ENCODE results near the gene DST.
A peak's percentile ranks its signal among the peaks of the same experiment; 100 is the strongest.
"Not testable (repeated sequence)": the region's sequence is repeated elsewhere in the genome, so short reads cannot be mapped to it uniquely, and the experiment has no call there.

DST gene

DNA sequence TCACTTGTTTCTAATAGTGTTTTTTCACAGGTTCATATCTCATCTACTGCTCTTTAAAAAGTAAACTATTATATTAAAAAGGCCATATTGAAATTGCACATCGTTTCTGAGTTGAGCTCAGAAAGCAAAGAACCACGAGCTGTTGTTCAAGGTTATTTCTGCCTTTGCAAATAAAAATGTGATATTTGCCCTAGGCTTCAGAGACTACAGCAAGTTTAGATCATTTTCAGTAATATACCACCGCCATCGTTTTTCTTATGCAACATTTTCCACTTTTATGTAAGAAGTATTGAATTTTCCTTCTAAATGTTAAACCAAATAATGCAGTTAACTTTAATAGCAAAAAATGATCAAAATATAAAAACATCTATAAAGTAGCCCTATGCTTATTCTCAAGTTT lies 71.1 kb downstream of the DST start:
- no peak for DNase-seq (ENCODE audit: low read depth)

DNA sequence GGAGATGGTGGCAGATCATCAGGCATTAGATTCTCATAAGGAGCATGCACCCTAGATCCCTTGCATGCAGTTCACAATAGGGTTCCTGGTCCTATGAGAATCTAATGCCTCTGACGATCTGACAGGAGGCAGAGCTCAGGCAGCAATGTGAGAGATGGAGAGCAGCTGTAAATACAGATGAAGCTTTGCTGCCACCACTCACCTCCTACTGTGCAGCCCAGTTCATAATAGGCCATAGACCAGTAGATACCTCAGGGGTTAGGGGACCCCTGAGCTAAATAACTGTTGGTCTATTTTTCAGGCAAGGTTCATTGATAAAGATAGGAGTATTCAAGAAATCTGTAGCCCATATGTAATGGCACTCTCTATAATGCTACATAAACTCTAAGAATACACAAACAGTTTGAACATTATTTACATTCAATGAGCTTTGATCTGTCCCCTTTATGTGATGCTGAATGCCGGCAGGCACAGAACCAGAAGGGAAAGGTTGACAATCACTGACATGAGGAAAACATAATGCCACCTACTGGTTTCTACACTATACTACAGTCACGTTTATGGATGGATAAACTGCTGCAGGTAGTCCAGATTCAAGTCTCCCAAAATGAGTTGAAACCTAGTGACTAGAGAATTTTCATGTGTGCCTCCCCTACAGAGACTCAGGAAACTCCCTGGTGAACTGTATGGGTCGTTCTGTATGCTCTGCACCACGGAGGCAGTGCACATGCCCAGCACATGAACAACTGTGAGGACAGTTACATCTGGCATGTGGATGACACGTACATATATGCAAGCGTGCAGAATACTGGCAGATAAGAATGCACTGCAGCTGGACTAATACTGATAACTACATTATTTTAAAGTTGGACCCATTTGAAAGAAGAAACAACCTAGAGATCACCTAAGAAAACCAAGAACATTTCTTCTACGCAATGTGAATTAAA lies 72.0 kb downstream of the DST start:
- DNase-seq (ENCODE audit: low read depth): no peak

DNA sequence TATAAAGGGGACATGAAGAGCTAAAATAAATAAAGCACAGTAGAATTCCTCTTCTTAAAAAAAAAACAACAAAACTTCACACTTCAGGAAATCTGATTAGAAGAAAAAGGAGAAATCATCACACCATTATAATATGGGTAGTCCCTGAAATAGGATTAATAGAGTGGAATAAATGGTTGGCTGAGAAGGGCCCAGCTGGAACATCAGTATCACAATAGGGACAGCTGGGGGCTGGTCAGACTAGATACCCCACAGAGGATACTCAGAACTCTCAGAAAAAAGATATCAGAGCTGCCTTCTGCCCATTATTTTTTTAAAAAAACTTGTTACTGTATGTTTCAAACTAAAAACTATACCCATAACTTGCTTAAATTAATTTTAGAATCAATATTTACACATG lies 75.2 kb downstream of the DST start:
- DNase-seq (ENCODE audit: low read depth): no peak

DNA sequence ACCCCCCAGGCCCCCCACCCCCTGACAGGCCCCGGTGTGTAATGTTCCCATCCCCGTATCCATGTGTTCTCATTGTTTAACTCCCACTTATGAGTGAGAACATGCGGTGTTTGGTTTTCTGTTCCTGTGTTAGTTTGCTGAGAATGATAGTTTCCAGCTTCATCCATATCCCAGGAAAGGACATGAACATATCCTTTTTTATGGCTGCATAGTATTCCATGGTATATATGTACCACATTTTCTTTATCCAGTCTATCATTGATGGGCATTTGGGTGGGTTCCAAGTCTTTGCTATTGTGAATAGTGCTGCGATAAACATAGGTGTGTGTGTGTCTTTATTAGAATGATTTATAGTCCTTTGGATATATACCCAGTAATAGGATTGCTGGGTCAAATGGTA lies 80.0 kb downstream of the DST start:
- not testable (repeated sequence) for DNase-seq (ENCODE audit: low read depth)

DNA sequence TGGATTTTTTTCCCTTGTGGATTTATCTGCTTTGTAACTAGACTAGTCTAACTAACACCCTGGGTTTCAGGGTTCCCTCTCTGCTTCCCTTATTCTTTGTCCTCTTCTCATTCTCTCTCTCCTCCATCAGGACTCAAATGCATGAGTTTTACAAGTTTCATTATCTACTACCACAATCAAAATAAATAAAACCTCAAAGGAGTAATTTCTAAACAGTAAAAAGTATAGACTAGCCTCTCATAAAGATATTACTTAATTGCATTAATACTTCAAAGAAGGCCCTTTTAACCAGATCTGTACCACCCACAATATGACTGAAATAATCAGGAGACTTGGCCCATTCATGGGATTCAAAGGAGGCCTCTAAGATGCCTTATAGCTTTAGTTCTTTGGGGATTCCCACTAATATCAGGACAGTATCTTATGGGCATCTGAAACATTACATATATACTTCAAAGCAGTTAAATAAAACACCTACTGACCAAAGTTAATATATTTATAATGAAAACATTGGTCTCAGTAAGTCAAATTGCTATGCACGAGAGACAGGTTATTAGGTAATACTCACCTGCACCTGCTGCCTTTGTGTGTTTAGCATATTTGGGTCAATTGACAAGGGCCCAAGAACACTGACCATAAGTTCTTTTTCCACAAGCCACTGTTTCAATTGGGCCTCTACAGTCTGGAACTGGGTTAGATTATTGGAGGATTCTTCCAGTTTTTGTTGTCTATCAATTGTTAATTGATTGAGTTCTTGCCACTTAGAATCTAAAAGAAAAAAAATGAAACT lies 85.7 kb downstream of the DST start:
- no peak for DNase-seq (ENCODE audit: low read depth)

DNA sequence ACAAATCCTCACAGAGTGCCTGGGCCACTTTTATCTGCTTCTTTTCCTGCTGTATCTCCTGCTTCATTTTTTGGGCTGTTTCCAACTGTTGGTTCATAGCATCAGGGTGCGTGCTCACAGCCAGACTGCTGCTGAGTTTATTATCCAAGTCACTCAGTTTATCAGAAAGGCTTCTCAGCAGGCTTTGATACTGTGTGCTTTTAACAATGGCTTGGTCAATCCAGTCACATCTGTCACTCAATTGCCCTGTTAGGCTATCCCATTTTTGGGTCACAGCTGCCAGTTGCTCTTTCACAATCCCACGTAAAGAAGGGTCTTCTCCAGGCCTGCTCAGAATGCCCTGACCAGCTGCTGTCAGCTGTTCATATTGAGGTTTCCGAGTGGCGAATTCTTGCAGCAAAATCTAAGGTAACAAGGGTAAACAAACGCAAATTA lies 87.2 kb downstream of the DST start:
- DNase-seq (ENCODE audit: low read depth): no peak

DNA sequence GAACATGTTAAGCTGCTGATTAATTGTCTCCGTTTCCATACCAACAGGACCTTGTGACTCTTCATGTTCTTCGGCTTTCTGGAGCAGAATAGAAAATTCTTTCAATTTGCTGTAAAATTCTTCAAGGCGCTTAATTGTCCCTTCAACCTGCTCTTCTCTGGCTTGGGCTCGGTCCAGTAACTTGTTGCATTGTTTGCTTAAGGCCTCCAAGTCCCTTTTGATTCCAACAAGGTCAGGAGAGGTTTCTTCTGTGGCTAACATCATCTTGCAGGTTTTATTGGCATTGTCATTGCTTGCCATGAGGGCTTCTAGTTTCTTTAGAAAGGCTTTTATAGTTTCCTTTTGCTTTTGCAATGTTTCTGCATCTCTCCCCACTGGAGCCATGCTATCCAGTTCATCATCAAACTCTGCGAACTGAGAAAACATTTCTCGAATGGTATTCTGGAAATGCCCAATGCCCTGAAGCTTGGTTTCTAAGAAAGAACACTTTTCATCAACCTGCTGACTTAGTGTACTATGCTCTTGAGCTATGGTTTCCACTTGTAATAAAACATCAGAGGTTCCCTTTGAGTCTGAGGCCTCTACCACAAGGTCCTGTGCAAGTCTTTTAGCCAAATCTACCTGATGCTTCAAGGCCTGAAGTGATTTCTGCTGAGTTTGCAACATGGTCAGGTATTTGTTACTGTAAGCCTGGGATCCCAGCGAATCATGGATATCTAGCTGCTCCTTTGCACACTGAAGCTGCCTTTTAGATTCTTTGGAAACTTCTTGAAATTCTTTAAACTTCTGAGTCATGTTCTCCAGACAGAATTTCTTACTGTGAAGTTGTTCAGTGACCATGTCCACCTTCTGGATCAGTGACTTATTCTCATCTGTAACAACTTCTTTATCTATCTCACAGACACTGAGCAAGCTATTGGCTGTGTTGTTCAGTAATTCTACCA lies 90.2 kb downstream of the DST start:
- DNase-seq (ENCODE audit: low read depth): no peak

DNA sequence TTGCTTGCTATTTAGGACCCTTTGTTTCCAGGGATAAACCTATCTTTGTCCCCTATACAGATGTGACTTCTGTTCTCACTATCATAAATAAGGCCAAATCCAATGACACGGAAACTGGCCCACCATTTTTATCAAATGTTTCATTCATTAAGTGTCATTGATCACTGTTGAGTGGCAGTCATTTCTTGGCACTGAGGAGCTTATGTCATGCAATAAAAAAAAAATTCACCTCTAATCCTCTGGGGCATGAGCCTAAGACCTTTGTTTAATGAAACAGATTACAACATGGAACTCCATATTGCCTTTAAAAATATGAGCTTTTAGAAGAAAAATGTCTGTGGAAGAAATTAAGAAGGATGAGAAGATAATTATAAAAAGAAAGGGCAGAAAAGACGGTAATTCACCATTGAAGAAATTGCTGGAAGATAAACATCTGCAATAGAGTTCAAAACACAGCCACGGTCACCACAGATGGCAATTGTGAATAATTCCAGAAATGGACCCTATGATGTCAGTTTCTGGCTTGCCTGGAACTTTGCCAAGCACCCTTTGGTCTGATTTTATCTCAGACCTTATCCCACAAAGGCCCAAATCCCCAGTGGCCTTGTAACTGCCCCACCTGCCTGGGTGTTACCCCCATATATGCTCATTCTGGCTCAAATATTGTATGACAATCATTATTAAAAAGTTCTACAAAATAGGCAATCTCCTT lies 91.1 kb downstream of the DST start:
- no peak for DNase-seq (ENCODE audit: low read depth)

DNA sequence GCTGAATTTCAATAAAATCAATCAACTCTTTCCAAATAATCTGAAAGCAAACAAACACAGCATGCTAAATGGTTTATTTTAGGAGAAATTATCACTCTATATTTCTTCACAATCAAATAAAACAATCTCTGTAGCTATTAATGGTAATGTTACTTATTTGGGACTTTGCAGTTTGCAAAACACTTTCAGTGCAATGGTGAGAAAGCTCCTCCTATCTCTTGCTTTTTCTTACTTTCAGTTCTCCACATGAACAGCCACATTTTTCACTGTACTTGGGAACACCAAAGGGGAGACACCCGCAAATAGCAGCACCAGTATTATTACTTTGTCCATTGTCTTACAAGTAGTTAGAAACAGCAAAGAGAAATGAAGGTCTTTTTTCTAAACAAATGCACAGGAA lies 92.4 kb downstream of the DST start:
- DNase-seq (ENCODE audit: low read depth): no peak

DNA sequence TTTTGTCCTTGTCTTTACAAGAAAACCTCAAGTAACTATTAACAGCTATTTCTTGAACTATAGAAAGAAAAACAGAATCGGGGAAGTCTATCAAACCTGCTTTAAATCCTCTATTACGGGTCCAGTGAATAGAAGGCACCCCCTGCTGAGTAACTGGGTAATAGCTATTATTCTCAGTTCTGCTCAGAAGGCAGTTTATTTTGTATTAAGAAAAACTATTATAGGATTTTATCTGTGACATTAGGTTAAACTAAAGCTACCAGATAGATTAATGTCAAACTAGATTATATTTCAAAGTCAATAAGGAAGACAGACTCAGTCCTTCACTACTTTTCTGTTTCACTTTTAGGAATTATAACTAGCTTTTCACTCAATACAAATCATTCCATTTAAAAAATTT lies 93.7 kb downstream of the DST start:
- no peak for DNase-seq (ENCODE audit: low read depth)

DNA sequence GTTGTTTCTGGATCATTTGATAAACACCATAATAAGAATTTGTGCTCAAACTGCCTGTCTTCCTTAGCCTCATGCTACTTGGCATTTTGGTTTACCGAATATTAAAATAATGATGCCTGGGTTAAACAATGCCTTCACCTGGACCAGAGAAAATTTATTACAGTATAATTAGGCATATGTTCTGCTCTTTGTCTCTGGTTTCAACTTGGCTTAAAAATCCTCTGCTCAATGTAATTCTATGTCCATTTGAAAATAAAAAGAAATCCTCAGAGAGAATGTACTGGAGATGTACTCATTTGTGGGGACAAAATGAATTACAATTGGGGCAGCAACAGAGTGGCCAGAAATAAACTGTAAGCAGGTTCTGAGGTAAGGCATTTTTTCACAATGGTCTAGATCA lies 95.0 kb downstream of the DST start:
- DNase-seq (ENCODE audit: low read depth): no peak

DNA sequence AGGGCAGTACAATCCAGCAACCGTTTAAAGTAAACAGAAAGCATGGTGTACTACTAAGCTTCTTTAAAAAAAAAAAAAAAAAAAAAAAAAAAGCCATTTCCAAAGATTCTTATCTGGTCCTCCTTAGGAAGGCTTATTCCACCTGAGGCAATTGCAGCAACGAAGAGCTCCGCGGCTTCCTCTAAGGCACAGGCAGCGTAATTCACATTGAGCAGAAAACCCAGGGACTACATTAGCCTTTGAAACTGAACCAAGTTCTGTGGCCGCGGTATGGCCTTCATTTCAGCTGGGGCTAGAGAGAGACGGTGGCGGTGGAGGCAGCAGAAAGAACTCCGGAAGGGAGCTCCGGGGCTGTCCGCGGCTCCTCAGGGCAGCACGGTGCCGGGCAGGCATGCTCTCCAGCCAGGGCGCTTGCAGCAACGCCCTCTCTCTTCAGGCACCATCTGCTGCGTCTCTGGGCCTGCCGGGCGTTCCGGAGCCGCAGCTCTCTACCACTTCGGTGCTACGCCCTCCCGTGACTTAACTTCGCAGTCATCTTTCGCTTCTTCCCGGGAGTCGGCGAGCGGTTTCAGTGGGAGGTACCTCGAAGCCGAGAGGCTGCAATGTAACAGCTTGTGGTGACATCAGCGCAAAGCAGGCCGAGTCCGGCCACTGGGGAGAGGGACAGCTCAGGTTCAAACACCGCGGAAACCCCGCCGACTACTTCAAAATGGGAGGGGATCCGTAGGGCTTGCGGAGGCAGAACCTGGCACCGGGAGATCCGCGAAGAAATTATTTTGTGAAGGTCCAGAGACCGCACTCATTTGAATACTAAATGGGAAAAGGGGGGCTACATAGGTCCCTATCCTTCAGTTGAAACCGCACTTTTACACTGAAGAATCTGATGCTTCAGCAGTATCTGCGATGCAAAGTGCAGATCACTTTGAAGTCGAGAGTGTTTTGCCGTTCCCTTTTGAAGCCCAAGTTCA lies 100.0 kb downstream of the DST start:
- peak; percentile 17 for DNase-seq (ENCODE audit: low read depth)

DNA sequence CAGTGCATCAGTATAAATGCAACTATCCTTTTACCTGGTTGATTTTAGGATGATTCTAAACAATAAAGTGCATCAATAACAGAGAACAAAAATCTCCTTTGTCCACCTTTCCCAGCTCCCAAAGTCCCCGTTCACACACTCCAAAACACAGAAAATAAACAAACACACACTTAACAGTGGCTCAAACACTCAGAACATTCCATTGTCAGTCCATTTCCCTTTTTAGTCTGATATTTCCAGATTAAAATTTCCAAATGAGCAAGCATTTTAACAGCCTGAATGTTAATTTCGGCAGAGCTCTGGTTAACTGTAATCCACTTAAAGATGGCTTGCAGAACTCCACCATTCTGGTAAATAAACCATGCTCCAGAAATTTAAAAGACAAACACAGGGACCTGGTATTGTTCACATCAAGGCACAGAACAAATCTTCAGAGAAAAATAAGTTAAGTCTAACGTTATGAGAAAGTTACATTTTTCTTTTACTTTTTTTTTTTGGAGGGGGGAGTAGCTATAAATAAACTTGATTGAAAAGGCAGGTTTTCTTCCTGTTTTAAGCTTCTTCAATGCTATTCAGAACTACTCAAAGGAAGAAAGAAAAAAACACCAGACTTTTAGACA lies 100.8 kb downstream of the DST start:
- DNase-seq (ENCODE audit: low read depth): no peak

DNA sequence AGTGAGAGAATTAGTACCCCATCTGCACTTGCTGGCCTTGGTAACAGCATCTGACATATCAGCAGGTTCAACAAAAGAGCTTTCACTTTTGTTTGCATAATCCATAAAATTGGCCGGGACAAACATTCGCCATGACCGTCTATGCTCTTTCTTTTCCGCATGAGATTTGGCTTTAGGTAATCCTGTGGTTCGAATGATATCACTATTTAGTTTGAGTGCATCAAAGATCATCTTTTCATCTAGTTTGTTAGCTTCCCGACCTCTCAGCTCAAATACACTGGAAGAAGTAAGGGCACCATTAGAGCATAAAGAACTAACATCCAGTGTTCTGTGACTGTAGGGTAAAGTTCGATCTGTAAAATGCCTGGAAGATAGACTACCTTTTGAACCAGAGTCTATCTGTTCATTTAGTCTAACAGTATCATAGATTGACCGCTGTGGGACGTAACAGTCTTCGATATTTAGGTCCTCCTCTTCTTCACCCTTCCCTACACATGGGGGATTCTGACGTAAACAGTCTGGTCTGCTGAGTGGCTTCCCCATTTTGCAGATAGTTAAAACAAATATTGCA lies 101.6 kb downstream of the DST start:
- DNase-seq (ENCODE audit: low read depth): no peak

DNA sequence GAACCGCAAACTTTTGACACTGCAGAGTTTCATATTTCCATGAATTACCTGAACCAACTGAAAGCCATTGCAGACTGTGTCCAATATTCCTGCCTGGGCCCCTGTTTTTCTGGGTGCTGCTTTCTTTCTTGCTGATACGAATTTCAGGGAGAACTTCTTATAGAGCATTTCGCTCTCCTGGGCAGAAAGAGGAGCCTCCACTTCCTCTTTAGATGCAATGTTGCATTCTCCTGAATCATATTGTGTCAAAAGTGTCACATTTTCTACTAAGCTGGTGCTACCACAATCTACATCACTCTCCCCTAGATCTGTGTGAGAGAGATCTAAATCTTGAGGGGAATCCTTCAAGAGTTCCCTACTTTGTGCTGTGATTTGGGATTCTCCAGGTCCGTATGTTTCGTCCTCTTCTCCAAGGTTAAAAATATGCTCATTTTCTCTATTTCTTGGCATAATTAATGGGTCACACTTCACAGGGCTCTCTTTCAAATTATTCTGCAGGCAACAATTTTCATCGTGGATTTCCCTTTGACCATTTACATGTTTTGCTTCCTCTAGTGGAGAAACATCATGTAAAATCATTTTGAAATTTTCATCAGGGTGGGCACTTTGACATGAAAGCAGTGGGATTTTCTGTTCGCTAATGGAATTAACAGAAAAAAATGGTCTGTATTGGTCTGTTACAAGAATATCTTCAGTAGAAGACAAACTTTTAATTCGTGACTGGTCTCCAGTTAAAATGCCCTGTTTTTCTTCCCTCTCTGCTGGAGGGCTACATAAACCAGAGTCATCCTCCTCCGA lies 102.3 kb downstream of the DST start:
- no peak for DNase-seq (ENCODE audit: low read depth)

DNA sequence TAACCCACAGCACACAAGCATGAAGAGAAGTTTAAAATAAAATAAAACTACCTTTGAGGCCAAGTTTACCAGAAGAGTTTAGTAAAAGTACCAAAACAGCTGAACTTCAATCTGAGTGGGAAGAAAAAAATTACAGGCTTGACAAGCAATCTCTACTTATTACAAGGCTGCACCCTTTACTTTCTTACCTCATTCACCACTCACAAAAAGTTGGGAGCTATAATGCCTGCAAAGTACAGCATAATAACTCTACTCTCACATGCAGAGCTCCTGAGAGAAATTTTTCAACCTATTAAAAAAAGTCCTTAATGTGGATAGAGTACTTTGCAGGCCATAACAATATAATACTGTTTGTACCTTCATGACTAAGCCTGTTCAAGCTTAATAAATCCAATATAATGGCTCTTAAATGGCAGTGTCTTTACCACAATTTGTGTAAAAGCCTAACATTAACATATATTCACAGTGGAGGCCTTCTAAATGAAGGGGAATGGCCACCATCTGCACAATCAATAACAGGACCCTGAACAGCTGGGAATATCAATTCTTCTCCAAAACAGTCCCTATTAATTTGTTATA lies 103.1 kb downstream of the DST start:
- DNase-seq (ENCODE audit: low read depth): no peak

DNA sequence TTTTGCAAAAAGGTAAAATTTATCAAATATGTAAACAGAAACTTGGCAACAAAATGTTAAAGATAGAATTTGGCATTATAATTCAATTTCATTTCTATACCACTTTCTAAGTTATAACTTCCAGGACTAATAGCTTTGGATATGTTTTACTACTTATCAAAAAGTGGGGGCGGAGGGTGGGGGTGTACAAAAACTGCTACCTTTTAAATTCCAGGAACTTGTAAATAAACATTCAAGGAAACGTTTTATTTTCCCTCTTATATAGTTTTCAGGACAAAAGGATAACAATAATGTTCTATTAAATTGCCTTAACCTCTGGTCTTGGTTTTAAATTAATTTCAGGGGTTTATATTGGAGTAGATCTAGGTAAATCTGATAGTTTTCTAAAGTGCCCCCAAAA lies 103.8 kb downstream of the DST start:
- DNase-seq (ENCODE audit: low read depth): no peak

DNA sequence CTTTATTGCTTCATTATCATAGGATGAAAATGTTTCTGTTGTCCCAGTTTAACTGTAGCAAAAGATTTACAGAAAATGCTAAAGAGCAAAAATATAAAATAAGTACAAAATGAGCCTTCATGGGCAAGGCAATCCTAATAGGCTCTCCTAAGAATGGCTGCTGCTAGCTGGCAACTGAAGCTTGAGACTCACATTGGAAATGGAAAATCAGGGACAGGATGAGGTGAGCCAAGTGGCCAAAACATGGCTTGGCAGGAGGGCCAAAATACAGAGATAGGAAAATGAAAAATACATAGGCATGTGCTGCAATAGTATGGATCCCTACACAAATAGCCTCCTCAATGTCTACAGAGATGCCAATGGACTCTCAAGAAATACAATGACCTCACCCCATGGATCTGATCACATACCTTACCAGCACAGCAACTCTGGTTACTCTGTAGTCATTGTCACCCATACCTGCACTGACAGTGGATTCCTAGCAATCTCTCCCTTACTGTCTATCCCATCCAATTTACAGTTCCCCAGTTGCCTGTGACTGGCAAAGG lies 105.4 kb downstream of the DST start:
- DNase-seq (ENCODE audit: low read depth): no peak
